ENCODE results near the gene DOCK1. TPM values are rescaled to one million over a fixed set of nuclear protein-coding genes. Genes with fewer than 3 reads are reported as not detected.
"Not testable (repeated sequence)": the region's sequence is repeated elsewhere in the genome, so short reads cannot be mapped to it uniquely, and the experiment has no call there.

Gene DOCK1
- total RNA-seq, 4 donors from 2014 or later = 60.6 to 136 (median 92.7) TPM

- Histone ChIP-seq H3K27me3 (peaks cover 5% of the 10 kb centered on the region), H3K9me3 (no peaks in the 10 kb centered on the region), H3K4me1 (no peaks in the 10 kb centered on the region), H3K36me3 (no peaks in the 10 kb centered on the region), H3K27ac (no peak overlapping the region), H3K4me3 (no peak overlapping the region)
- WGBS = 85% methylated on average over 8 of the region's 8 CpGs
- TF ChIP-seq POLR2AphosphoS5 (IDR thresholded peaks at IDR 0.05) = no peak
- no peak for TF ChIP-seq EP300 (IDR thresholded peaks at IDR 0.05)
- TF ChIP-seq, protein P1, sequence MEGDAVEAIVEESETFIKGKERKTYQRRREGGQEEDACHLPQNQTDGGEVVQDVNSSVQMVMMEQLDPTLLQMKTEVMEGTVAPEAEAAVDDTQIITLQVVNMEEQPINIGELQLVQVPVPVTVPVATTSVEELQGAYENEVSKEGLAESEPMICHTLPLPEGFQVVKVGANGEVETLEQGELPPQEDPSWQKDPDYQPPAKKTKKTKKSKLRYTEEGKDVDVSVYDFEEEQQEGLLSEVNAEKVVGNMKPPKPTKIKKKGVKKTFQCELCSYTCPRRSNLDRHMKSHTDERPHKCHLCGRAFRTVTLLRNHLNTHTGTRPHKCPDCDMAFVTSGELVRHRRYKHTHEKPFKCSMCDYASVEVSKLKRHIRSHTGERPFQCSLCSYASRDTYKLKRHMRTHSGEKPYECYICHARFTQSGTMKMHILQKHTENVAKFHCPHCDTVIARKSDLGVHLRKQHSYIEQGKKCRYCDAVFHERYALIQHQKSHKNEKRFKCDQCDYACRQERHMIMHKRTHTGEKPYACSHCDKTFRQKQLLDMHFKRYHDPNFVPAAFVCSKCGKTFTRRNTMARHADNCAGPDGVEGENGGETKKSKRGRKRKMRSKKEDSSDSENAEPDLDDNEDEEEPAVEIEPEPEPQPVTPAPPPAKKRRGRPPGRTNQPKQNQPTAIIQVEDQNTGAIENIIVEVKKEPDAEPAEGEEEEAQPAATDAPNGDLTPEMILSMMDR (IDR thresholded peaks at IDR 0.05) = no peak
- no peak for TF ChIP-seq POLR2A (IDR thresholded peaks at IDR 0.05)
- DNase-seq (ENCODE audit: low spot score in 2 of 2) = peak in 1 of 2 donors; percentile 35
Measured at GRCh38 chr10:126893841-126894240, 11.4 kb upstream of the DOCK1 start.

DNA sequence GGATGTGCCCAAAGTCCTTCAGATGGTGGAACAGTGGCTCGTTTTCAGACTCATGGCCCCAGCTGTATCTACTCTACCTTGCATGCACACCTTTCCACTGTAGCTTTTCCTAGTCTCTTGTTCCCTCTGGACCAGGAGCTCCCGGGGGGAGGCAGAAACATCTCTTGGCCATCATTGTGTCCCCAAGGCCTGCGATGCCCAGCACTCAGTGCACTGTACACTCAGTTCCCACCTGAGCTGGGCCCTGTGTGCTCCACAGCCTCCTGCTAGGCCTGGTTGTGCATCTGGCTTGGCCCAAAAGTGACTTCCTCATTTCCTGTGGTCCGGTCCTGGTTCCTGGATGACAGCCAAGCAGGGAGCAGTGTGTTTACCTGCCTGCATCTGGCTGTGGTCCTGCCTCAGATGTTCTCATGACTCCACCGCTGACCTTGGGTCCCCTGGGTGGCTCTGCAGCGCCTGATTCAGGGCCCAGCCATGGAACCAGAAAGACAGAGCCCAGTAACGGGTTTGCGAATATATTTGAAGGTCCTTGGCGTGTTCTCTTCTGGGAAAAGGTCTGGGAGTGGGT is 9.9 kb upstream of the DOCK1 start:
- Histone ChIP-seq H3K9me3 (no peaks in the 10 kb centered on the region), H3K4me1 (no peaks in the 10 kb centered on the region), H3K27me3 (peaks cover 5% of the 10 kb centered on the region), H3K27ac (no peak overlapping the region), H3K4me3 (no peak overlapping the region), H3K36me3 (no peaks in the 10 kb centered on the region)
- no peak for DNase-seq (ENCODE audit: low spot score in 2 of 2)
- no peak for TF ChIP-seq POLR2AphosphoS5 (IDR thresholded peaks at IDR 0.05)
- TF ChIP-seq, protein P1 (IDR thresholded peaks at IDR 0.05) = no peak
- no peak for TF ChIP-seq EP300 (IDR thresholded peaks at IDR 0.05)
- TF ChIP-seq POLR2A (IDR thresholded peaks at IDR 0.05) = no peak
- WGBS = 91% methylated on average over 9 of the region's 9 CpGs

- H3K36me3 ChIP-seq = no peaks in the 10 kb centered on the region
- no peak for DNase-seq (ENCODE audit: low spot score in 2 of 2)
- peaks cover 11% of the 10 kb centered on the region for H3K4me1 ChIP-seq
- H3K27me3 ChIP-seq = peaks cover 5% of the 10 kb centered on the region
- TF ChIP-seq POLR2AphosphoS5 (IDR thresholded peaks at IDR 0.05) (no peak), EP300 (IDR thresholded peaks at IDR 0.05) (no peak), POLR2A (IDR thresholded peaks at IDR 0.05) (no peak)
- TF ChIP-seq, protein P1 (IDR thresholded peaks at IDR 0.05) = no peak
- H3K4me3 ChIP-seq = no peak overlapping the region
- H3K9me3 ChIP-seq = no peaks in the 10 kb centered on the region
- H3K27ac ChIP-seq = no peak overlapping the region
Measured at GRCh38 chr10:126898460-126898859, 6.8 kb upstream of the DOCK1 start.

GRCh38 chr10:126899529-126899928 is 5.7 kb upstream of the DOCK1 start:
- H3K4me3 ChIP-seq; H3K27ac ChIP-seq; H3K9me3 ChIP-seq; H3K36me3 ChIP-seq; DNase-seq (ENCODE audit: low spot score in 2 of 2); H3K27me3 ChIP-seq: not testable (repeated sequence)
- WGBS = 71% methylated on average over 2 of the region's 2 CpGs
- peaks cover 20% of the 10 kb centered on the region for H3K4me1 ChIP-seq

DNA sequence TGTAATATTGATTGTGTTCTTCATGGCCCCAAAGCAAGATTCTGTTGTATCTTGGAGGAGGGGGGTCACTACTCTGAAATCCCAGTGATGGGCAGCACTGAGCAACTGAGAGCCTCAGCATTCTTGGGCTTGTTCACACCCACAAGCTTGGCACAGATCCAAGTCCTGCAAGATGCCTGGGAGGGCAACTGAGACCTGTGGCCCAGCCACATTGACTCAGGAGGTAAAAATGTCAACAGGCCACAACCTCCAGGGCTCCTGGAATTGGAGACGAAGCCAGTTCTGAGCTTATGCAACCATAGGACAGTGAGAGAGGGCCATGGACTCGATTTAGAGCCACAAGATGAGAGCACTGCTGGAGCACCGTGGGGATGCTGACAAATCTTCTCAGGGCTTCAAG is 3.1 kb upstream of the DOCK1 start:
- Histone ChIP-seq H3K4me1 (peaks cover 37% of the 10 kb centered on the region), H3K27ac (no peak overlapping the region), H3K9me3 (no peaks in the 10 kb centered on the region), H3K4me3 (no peak overlapping the region), H3K27me3 (no peaks in the 10 kb centered on the region), H3K36me3 (no peaks in the 10 kb centered on the region)
- no peak for TF ChIP-seq EP300 (IDR thresholded peaks at IDR 0.05)
- TF ChIP-seq POLR2AphosphoS5 (IDR thresholded peaks at IDR 0.05) = no peak
- TF ChIP-seq, protein P1 (IDR thresholded peaks at IDR 0.05) = no peak
- no peak for TF ChIP-seq POLR2A (IDR thresholded peaks at IDR 0.05)
- DNase-seq (ENCODE audit: low spot score in 2 of 2) = no peak
- 71% methylated on average over 2 of the region's 3 CpGs for WGBS
